GM19240 (cell line): ENCODE results near the gene UBE2G2.
"Not testable (repeated sequence)": the region's sequence is repeated elsewhere in the genome, so short reads cannot be mapped to it uniquely, and the experiment has no call there.

Source experiments
- DNase-seq: peaks from one replicate; pipeline ENCODE4 v3.0.0; 2011; ENCODE audit warnings: low spot score; ENCODE audit not compliant: insufficient read length

Gene UBE2G2

DNA sequence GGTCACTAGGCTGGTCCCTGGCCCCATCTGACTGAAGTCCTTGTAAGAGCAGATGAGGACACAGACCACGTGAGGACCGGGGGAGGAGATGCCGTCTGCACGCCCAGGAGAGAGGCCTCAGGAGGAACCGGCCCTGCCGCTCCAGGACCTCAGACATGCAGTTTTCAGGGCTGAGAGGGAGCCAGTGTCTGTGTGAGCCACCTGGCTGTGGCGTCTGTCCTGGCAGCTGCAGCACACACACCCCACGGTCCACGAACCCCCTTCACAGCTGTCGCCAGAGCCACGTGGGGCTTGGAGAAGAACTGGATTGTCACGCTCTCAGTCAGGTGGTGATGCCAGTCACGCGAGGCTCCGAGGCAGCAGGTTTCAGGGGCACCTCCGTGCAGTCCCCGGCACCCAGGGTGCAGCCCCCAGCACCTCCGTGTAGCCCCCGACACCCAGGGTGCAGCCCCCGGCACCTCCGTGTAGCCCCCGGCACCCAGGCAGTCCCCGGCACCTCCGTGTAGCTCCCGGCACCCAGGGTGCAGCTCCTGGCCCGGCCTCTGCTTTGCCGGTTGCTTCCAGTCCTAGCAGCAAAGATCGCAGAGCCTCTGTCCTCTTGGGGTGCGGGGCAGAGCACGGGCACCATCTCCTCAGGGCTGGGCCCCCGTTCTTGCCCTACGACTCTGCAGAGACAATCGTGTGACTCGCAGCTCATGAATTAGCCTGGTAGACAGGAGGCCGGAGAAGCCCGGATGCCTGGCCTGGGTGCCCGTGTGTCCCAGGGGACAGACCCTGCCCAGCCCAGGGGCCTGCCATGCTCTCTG, 35.2 kb upstream of the UBE2G2 start:
- DNase-seq: no peak

DNA sequence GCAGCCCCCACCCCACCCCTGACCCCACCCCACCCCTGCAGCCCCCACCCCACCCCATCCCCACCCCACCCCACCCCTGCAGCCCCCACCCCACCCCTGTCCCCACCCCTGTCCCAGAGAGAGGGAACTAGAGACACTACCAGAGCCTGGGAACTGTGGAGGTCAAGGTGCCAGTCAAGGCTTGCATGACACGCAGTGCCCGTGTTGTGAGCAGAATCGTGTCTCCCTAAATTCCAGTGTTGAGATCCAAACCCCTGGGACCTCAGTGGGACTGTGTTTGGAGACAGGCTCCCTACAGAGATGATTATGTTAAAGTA, 34.7 kb upstream of the UBE2G2 start:
- DNase-seq: no peak

DNA sequence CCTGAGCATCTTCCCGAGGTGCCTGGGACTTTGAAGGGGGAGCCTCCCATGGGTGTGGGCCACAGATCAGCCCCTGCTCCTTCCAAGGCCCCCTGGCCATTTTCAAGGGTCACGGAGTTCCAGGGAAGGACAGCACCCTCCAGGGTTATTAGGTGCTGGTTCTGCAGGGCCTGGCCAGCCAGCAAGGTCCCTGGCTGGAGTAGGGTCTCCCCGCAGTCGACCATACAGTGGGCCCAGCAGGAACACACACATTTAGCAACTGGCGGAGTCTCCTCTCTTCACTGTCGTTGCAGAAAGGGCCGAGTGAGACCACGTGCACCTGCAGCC, 34.0 kb upstream of the UBE2G2 start:
- no peak for DNase-seq

DNA sequence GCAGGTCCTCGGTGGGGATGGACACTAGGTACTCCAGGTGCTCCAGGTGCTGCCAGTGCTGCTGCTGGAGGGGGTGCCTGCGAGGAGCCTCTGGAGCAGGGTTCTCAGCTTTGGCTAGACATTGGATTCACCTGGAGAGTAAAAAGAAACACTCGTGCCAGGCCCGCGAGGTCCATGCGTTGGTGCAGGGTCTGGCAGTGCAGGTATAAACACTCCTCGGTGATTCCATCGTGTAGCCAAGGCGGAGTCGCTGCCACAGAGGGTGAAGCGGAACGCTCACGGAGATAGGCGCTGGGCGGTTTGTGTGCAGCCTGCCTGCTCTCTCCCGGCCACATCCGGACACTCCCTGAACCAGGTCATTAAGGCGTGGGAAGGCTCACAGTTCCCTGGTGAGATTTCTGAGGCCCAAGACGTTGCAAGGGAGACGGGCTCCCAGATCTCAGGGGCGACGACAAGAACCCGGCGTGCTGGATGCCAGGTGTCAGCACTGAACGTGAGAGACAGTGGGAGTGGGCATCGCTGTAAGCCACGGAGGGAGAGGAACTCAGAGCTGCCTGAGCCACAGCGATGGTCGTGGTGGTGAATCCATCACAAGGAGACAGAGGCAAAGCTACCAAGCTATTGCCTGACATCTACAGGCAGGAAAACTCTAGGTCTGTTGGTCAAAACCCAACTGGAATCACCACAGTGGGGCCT, 33.5 kb upstream of the UBE2G2 start:
- DNase-seq: no peak

DNA sequence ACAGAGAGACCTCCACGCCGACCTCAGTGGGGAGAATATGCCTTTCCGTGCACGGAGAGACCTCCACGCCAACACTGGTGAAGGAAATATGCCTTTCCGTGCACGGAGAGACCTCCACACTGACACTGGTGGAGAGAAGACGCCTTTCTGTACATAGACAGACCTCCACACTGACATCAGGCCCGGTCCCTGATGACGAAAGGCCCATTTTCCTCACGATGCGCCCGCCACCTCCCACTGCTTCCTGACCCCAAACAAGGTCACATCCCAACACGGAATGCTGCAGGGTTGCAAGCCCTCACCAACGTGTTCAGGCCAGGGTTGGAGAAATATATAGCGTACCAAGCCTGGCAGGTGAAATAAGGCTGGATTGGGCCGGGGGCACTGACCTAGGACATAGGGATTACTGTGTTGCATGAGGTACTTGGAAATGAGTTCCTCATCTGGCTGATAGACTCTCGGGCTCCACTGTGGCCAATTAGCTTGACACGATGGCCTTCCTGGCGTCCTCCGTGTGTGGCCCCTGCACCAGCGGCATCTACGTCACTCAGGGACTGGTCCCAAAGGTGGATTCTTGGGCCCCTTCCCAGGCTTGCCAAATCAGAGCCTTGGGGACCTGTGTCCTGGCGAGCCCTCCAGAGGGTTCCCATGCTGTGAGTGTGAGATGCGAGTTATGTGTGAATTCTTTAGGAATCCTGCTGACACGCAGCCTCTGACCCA, 32.8 kb upstream of the UBE2G2 start:
- DNase-seq: no peak

DNA sequence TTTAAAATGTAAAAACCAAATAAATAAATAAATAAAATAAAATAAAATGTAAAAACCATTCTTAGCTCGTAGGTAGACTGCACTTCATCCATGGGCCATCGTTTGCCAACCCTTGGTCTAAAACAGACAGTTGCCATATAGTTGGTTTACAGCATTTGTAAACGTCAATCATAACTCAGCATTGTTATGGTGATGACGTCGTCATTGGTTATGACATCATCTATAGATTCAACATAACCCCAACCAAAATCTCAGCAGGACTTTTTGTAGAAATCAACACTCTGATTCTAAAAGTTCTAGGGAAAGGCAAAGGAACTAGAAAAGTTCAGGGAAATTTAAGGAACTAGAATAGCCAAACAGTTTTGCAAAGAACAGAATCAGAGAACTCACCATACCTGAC, 32.0 kb upstream of the UBE2G2 start:
- no peak for DNase-seq

DNA sequence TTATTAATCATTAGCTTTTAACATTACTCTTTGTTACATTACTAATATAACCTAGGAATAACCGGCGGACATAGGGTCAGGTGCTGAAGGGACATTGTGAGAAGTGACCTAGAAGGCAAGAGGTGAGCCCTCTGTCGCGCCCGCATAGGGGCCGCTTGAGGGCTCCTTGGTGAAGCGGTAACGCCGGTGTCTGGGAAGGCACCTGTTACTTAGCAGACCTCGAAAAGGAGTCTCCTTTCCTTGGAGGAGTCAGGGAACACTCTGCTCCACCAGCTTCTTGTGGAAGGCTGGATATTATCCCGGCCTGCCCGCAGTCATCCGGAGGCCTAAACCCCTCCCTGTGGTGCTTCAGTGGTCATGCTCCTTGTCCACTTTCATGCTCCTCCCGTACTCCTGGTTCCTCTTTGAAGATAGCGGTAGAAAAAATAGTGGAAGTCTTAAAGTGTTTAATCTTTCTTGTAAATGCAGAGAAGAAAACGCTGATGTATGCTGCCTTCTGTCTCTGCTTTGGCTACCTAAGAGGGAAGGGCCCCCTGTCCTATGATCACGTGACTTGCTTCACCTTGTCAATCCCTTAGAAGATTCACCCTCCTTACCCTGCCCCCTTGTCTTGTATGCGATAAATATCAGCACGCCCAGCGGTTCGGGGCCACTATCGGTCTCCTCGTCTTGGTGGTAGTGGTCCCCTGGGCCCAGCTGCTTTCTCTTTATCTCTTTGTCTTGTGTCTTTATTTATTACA, 31.1 kb upstream of the UBE2G2 start:
- not testable (repeated sequence) for DNase-seq

DNA sequence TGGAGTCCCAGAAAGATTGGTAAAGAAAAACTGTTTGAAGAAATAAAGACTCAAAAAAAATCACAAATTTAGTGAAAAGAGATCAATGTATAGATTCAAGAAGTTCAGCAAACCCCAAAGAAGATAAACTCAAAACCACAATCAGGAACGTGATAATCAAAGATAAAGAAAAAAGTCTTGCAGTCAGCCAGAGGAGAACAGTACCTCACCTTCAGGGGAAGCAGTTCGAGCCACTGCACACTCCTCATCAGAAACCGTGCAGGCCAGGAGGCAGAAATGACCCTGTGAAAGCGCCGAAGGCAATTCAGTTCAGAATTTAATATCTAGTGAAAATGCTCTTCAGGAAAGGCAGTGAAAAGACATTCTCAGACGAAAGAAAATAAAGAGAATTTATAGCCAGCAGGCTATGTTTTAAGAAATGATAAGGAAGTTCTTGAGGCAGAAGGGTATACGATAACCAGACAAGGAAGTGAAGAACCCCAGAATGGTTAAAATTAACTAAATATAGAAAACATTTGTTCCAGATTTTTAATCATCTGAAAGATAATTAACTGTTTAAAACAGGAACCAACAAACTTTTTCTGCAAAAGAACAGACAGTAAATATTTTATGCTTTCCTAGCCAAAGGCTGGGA, 29.7 kb upstream of the UBE2G2 start:
- no peak for DNase-seq

DNA sequence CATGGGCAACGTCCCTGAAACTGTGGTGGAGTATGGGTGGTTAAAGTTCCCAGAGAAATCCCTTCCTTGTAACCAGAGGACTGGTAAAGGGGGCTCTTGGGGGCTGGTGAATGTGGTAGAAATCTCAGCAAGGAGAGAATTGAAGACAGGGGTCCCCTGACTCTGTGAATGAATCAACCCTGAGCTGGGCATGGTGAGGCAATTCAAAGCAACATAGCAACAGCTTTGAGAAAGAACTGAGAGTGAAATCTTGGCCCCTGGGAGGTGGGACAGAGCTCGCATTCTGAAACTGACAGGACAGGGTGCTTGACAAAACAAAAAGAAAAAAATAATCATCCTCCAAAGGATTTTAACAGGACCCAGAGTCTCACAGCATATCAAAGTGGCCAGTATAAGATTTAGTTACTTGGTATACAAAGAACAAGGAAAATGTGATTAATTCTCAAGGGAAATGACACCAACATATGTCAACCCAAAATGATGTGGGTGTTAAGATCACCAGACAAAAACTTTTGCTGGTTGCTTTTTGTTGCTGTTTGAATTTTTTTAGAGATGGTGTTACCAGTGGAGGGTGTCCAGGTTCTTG, 28.0 kb upstream of the UBE2G2 start:
- no peak for DNase-seq

DNA sequence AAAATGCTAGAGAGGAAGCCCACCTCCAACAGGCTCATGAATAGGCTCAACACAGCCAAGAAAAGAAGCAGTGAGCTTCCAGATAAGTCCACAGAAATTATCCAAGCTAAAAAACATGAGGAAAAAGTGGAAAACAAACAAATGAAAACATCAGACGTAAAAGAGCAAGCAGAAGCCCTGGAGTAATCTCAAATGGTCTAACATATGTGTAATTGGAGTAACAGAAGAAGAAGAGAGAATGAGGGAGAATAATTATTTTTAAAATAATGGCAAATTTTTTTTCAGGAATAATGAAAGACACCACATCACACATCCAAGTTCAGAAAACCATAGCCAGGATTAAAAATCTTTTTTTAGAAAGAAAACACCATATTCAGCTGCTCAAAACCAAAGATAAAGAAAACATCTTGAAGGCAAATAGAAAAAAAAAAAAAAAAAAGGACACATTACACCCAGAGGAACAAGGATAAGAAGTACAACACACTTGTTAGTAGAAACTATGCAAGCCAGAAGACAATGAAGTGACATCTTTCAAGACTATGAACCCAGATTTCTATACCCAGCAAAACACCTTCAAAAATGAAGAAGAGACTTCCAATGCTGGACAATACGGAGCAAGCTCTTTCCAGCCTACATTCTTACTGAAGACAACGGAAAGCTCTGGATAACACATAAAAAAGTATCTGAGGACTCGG, 26.9 kb upstream of the UBE2G2 start:
- no peak for DNase-seq

DNA sequence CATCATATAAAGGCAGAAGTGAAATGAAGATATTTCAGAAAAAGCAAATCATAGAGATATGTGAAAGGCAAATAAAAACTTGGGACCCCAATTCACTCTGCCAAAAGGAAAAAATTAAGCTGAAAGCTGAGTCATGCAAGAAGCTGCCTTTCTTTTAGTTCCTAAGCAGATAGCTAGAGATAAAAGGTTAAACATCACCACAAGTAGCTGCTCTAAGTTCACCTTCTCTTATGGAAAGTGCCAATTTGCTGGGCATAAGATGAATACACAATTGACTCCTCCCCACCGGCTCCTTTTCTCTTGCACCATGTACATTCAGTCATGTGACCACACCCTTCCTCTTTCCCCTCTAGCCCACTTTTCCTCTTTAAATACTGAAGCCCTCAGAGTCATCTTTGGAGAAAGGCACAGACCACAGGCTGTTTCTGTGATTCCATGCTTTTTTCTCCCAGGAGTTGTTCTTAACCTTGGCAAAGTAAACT, 21.6 kb upstream of the UBE2G2 start:
- no peak for DNase-seq

DNA sequence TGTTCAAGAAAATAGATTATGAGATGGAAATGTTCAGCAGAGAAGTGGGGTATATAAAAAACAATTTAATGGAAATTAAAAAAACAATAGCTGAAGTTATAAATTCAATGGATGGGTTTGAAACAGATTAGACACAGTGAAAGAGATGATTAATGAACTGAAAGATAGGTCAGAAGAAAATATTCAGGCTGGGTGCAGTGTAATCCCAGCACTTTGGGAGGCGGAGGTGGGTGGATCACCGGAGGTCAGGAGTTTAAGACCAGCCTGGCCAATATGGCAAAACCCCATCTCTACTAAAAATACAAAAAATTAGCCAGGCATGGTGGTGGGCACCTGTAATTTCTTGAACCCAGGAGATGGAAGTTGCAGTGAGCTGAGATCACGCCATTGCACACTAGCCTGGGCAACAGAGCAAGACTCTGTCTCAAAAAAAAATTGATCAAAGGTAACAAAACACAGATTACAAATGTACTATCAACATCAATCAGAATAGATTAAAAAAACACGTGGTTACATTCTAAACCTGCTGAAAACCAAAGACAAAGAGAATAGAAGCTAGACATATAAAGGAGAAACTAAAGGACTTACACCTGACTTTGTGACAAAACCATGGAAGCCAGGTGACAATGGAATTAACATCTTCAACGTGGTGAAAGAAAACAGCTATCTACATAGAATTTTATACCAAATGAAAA, 21.0 kb upstream of the UBE2G2 start:
- DNase-seq: no peak

DNA sequence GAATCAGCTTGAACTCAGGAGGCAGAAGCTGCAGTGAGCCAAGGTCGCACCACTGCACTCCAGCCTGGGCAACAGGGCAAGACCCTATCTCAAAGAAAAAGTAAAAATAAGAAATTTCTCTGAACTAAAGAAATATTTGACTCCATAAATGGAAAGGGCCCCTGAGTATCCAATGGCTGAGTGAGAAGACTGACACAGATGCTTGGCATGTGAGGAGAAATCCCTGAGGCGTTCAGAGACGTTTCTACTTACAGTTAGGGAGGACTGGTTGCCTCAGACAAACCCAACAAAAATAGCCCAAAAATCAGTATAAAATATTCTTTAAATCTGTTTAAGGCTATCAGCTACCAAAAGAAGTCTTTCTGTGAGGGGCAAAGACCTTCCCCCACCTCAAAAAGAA, 19.2 kb upstream of the UBE2G2 start:
- DNase-seq: no peak

DNA sequence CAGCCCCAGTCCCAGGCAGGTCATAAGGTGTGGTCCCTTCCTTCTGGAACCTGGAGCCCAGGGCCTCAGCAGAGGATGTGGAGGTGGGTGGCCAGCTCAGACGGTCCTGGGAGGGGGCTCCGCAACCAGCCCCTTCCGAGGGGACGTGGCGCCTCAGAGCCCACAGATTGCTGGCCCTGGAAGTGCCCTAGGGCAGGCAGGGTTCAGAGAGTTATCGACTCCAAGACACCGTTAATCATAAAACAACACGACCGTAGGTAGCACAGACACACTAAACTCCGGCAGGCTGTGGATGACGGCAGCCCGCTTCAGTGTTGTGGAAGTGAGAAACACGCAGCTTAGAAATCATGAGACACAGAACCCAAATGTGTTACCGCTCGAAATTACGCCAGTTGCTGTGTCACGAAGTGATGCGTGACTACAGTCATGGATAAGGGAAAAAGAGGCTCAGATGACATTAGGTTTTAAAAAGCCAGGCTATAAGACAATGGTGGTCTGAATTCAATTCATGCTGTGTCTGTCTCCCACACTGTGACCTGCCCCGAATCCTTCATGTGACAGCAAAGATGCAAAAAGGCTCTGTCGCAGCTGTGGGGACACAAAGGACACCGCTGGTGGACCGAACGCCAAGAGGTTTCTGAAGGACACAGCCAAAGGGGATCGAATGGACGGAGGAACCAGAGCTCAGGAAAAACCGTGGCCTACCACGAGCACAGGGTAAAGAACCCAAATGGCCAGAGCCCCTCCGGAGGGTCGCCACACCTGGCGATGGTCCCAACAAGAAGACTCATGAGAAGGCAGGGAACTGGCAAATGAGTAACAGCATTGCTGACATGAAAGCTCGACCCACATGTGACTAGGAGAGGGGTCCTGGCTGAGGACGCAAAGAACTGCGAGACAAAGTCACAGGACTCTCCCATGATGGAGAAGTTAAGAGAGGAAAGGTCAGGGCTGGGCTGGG, 17.9 kb upstream of the UBE2G2 start:
- no peak for DNase-seq

DNA sequence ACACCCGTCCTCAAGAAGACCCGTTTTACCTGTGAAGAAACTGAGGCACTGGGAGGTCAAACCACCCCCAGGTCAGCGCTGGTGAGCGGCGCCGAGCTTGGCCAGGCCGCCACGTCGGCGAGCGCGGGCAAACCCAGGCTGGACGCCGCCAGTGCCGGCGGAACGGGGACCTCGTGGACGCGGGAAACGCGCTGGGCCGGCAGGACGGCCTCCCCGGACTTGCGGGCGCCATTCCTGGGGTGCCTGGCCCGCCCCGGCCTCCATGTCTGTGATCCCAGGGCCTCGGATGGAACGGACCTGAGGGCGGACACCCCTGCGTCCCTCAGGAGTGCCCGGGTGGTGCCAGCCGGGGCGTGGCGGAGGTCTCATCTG, 17.0 kb upstream of the UBE2G2 start:
- DNase-seq: no peak

DNA sequence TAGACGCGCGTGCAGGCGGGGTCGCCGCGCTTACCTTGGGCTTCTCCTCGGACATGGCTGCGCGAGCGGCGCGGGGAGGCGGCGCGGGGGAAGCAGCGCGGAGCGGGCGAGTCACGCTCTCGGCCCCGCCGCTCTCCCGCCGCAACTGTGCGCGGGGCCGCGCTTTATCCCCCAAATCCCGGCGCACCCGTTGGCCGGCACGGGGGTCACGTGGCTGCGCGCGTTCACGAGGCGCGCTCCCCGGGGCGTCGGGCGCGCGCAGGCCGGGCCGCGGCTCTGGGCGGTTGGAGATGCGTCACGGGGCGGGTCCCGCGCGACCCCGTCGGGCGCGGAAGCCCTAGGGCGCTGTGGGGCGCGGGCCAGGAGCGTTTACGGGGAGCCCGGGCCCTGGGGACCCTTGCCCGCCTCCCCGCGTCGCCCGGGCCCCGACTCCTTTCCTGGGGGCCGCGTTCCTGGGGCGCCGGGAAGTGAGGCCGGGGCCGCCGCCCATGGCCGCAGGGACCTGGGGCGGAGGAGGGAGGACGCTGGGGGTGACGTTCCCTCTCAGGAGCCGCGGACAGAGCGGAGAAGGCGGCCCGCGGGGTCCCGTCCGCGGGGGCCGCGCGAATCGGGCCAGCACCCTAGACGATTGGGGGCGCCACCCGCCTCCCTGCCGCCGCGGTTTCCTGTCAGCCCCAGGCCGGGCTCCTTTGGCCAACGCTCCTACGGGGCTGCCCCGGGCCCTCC, 16.5 kb upstream of the UBE2G2 start, which contains the start of gene SUMO3:
TSS of gene SUMO3 (minus strand) at position 149 of the 726 bp plus-strand sequence. CDS start at position 55, 94 bp downstream.
- peak; percentile 91 for DNase-seq

DNA sequence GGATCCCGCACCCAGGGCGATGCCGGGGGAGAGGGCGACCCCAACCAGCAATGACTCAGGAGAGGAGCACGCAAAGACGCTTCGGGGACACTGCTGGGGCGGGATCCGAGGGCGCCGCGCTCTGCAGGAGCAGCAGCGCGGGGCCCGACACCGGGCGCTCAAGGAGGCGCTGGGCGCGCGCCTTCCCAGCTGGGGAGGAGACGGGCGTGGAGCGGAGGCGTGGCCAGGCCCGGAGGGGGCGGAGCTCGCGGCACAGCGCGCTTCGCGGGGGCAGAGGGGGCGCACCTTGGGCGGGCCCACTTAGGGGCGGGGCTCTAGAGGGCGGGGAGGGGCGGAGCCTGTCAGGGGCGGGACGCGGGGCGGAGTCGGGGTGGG, 15.9 kb upstream of the UBE2G2 start:
- peak; percentile 94 for DNase-seq
